ENCODE data around the gene ST6GALNAC1.
"Not testable (repeated sequence)": the region's sequence is repeated elsewhere in the genome, so short reads cannot be mapped to it uniquely, and the experiment has no call there.

The ST6GALNAC1 gene

DNA sequence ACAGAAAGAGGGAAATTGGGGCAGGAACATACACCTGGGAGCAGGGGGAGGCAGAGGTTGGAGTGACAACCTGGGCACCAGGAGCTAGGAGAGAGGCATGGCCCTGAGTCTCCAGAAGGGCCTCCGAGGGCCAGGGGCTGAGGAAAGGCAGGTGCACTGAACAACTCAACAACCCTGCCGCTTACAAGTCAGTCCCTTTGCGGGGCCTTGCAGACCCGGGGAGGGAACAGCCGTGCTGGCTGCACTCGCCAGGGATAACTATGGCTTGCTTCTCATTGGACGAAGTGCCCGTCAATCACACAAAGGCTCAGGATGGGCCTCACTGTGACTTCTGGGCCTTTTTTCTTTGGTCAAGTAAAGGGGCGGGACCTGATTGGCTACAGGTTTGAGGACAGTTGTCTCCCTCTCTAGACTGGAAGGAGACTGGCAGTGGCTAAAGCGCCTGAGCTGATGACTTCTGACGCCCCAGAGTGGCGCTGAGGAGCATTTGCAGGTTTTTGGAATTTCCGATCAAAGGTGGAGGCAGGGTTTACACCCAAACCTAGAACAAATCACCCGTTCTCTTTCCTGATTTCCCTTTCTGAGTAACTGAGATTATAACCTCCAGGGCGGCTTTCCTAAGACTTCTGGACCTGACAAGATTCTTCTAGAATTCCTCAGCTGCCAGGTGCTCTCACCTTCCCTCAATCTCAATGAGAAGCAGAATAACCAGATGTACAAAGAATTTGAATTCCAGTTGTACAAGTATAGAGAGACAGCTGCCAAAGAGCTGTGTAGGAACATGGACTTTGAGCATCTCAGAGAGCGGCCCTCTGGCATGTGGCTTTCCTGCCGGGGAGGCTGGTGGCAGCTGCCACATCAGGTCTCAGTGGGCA is 30.3 kb downstream of the ST6GALNAC1 start:
- DNase-seq (ENCODE audit: low read depth in 3 of 3), result no peak

DNA sequence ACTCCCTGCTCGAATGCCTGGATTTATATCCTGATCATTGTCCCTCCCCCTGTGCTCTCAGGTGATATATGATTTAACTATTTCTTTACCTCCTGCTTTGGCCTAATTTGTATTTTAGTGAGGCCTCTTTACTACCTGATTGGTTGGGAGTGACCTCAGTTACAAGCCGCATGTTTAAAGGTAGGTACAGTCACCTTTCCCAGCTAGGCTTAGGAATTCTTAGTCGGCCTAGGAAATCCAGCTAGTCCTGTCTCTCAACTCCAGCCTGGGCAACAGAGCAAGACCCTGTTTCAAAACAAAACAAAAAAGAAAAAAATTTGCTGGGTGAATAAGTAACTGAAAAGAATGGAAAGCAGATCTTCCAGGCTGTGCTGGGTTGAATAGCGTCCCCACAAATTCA is 31.1 kb downstream of the ST6GALNAC1 start:
- no peak for DNase-seq (ENCODE audit: low read depth in 3 of 3)

DNA sequence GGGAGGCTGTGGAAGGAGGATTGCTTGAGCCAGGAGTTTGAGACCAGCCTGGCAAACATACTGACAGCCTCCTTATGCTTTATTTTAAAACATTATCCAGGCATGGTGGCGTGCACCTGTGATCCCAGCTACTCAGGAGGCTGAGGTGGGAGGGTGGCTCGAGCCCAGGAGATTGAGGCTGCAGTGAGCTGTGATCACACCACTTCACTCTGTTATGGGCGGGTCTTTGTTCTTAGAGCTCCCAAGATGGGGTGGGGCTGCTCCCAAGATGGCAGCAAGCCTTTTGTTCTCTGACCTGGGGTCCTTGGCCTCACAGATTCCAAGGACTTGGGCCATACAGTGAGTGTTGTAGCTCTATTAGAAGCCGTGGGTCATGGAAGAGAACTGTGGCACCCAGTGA is 31.8 kb downstream of the ST6GALNAC1 start:
- no peak for DNase-seq (ENCODE audit: low read depth in 3 of 3)

DNA sequence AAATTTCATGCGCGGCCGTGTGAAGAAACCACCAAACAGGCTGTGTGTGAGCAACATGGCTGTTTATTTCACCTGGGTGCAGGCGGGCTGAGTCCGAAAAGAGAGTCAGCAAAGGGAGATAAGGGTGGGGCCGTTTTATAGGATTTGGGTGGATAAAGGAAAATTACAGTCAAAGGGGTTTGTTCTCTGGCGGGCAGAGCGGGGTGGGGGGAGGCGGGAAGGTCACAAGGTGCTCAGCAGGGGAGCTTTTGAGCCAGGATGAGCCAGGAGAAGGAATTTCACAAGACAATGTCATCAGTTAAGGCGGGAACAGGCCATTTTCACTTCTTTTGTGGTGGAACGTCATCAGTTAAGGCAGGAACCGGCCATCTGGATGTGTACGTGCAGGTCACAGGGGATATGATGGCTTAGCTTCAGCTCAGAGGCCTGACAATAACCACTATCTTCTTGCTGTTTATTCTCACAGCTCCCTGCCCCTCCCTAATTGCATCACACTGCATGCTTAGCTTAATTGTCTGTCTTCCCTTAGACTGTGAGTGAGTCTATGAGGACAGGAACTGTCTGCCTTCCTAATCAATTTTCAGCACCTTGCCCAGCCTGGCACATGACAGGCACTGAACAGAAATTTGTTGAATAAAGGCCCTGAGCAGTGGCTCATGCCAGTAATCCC is 32.3 kb downstream of the ST6GALNAC1 start:
- DNase-seq (ENCODE audit: low read depth in 3 of 3), result not testable (repeated sequence)

DNA sequence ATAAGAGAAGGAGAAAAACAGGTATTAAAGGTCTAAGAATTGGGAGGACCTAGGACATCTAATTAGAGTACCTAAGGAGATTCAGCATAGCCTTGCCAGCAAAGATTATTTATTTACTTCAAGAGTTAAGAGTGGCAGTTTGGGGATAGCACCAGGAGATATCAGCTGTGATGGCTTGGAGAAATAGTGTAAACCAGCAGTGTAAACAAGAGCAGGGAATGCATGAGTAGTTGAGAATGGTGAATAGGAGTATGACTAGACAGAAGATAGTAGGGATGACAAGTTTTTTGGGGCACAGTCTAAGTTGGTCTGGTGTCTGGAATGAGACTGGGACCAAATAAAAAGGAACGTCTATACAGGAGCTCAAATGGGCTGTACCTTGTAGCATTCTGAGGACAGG is 36.9 kb downstream of the ST6GALNAC1 start:
- not testable (repeated sequence) for DNase-seq (ENCODE audit: low read depth in 3 of 3)

DNA sequence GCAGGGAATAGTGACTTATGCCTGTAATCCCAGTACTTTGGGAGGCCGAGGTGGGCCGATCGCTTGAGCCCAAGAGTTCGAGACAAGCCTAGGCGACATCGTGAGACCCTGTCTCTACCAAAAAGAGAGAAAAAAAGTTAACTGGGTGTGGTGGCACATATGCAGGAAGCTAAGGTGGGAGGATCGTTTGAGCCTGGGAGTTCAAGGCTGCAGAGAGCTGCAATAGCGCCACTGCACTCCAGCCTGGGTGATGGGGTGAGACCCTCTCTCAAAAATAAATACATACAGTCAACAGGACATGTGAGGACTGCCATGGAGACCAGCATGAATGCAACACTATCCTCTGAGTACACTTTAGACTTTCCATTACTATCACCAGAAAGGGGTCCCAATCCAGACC is 42.5 kb downstream of the ST6GALNAC1 start:
- no peak for DNase-seq (ENCODE audit: low read depth in 3 of 3)

DNA sequence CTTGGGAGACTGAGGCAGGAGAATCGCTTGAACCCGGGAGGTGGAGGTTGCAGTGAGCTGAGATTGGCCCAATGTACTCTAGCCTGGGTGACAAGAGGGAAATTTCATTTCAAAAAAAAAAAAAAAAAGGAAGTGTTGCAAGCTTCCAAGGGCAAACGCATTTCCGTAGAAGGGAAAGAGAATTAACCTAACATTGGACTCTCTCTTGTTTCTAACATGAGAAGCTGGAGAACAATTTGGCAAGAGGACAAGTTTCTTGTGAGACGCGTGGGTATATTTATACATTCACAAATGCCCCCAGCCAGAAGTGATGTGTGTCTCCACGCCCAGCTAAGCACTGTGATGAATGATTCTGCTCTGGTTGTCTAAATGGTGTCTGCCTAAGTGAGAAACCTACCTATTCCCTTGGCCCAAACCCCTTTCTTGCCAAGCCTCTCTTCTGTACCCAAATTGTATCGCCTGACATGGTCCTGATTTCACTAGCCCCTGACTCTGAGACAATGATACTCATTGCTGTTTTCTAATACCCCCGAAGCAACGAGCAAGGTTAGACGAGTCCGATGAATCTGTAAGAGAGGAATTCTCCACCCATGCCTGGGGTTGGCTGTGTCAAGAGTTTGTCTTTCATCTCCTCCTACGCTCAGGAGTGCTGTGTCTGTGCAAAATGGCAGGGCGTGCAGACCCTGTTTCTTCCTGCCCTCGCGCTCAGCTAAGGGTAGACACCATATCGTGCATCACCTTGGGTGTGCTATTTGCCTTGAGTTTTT is 43.7 kb downstream of the ST6GALNAC1 start:
- DNase-seq (ENCODE audit: low read depth in 3 of 3), result no peak

DNA sequence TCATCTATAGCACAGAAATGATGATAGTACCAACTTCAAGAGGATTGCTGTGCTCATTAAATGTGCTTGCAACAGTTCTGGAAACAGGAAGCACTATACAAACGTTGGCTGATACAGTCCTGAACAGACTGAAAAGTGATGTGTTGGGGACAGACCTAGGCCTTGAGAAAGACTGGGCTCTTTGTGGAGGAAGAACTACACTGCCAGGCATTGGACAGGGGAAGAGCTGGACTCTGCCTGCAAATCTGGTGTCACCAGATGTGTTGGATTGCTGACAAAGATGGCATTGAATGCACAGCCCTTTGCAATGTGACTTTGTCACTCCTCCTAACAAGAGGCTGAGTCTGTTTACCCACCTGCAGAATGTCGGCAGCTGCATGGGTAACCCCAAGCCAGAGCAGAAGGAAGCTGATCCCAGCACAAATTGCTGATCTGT is 45.5 kb downstream of the ST6GALNAC1 start:
- DNase-seq (ENCODE audit: low read depth in 3 of 3), result no peak

DNA sequence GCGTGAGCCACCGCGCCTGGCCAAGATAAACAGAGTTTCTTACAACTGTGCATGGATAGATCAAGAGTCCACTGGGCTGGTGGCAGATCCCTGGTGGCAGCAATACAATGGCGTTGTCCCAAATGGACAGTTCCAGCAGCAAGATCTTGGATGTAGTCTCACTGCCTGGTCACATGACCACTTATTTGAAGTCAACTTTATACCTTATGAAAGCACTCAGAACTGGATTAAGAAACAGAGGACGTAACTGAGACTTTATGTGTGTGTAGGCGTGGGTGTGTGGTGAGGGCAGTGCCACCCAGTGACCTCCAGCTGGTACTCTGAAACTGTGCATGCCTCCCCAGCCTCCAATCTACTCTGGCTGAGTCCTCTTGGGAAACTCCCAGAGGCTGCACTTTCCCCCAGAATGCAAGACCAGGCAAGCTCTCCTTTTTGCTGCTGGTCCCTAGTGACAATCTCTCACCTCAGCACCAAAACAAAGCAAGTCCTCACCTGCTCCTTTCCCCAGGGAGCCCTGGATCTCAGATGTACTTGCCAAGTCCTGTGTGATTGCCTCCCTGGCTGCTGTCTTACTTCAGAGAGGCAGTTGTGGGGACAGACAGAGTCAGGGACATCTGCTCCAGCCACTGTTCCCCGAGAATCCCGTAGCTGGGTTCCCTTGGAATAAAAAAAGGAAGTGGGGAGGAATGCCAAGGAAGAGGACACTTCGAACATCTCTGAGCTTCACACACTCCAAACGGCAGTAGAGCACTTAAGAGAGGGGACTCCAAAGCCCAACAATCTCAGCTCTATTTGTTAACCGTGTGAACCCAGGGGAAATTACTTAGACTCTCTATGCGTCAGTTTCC is 46.2 kb downstream of the ST6GALNAC1 start:
- no peak for DNase-seq (ENCODE audit: low read depth in 3 of 3)

DNA sequence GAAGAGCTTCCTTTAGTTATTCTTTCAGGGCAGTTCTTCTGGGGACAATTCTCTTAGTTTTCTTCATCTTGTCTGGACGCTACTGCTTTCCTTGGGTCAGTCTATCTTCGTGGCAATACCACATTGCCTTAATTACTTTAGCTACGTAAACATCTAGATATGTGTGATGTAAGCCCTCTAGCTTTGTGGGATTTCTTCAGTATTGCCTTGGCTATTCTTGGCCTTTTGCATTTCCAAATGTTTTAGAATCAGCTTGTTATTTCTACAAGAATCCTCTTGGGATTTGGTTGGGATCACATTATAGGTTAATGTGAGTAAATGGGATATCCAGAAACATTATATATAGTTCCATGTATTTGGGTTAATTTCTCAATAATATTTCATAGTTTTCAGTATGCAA is 48.9 kb downstream of the ST6GALNAC1 start:
- DNase-seq (ENCODE audit: low read depth in 3 of 3), result no peak

DNA sequence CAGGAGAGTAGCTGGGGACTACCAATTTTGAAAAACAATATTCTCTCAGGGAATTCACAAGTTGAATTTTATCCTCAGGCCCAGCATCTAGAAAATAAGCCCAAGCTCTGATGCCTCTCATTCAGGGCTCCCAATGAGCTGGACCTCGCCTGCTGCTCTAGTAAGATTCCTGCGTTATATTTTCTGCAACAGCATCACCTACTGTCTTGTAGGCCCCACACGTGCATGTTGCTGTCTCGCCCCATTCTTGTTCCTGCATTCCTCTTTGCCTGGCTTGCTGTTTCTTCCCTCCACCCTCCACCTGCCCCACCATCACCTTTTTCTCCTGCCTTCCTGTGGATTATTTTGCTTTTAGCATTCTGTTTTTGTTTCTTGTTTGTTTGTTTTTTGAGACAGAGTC is 49.6 kb downstream of the ST6GALNAC1 start:
- no peak for DNase-seq (ENCODE audit: low read depth in 3 of 3)

DNA sequence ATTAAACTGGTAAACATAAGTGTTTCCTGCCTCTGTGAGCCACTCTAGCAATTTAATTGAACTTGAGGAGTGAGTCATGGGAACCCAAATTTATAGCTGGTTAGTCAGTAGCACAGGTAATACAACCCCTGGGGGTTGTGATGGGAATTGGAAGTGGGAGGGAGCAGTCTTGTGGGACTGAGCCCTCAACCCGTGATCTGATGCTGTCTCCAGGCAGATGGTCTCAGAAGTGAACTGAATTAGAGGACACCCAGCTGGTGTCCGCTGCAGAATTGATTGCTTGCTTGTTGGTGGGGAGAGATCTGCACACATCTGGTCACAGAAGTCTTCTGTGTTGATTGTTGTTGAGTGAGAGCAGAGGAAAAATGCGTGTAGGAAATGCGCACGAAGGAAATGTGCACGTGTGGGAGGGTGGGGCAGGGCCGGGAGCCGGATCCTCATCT is 50.2 kb downstream of the ST6GALNAC1 start:
- DNase-seq (ENCODE audit: low read depth in 3 of 3), result no peak

DNA sequence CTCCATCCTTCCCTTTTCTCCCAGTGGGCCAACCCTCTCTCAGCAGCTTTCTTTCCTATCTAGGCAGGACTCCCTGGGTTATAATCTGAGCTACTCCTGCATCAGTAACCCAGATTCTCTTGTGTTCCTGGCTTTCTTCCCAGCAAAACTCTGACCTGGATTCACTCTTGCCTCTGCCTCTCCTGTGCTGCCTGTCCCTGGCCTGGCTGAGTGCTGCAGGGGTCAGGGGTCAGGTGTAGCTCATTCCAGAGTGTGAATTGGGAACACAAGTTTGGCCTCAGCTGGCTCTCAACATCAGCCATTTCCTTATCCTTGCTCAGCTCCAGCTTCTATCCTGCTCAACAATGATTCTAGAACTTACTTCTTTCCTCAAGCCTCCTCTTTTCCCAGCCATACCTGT is 55.4 kb downstream of the ST6GALNAC1 start:
- DNase-seq (ENCODE audit: low read depth in 3 of 3), result no peak

DNA sequence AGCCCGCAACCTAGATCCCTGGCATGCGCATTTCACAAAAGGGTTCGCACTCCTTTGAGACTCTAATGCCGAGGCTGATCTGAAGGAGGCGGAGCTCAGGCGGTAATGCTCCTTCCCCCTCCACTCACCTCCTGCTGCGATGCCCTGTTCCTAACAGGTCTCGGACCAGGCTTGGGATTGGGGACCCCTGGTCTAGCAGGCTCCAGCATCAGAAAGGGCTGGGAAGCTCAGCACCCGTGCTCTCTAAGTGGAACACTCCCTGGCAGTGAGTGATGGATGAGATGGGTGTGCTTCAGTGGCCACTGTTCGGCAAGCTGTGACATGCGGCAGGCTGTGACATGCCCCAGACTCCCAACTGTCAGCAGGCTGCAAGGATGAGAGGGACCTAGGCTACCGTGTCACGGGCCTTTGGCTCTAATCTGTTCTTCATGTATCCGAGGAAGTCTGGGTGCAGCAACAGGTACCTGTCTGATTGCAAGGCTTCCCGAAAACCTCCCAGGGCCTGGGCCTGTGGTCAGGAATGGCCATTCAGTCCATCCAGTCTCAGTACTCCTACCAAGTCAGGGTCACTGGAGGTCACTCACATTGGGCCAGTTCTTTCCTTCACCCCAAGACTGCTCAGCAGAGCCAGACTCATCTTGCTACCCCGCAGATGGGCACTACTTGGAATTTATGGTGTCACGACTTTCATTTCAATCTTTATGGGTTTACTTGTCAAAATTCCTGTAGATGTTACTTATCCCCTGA is 56.6 kb downstream of the ST6GALNAC1 start:
- no peak for DNase-seq (ENCODE audit: low read depth in 3 of 3)

DNA sequence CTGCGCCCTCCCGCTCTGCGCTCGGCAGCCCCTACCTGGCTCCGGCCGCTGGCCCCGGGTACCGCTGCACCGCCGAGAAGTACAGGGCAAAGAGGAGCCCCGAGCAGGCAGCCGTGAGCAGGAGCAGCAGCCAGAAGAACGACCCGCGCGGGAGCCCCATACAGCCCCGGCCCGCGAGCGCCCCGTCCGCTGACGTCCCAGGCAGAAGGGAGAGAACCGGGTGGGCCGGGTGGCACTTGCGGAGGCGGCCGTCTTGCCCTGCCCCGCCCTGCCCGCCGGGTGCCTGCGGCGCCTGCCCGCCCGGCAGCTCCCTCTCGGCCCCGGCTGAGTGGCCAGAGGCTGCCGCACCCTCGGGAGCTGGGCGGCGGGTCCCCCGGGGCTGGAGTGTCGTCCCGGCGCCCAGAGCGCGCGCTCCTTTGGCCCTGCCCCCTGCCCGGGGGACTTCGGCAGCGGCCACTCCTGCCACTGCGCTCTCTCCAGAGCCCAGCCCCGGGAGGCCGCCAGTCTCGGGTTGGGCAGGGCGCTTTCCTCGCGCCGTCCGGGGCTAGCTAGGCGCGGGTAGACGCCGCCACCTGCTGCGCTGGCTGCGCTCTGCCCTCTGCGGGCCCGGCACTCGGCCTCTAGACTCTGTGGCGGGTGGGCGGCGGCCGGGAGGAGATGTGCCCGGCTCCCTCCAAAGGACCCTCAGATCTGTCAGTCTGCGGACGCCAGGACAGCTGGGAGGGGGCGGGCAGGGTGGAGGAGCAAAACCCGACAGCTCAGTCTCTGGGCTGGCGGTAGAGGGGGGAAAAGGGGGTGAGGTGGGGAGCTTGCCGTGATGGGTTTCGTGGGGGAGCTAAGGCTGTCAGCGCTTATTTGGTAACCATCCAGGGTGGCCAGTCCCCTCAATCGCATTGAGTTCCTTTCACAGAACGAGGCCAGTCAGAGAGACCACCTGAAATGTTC is 57.6 kb downstream of the ST6GALNAC1 start, which contains the start of gene ST6GALNAC2:
ST6GALNAC2 (minus strand) TSS at position 212 of the 945 bp plus-strand sequence; CDS start at position 160, 52 bp downstream.
- peak in 1 of 3 donors; percentile 27 for DNase-seq (ENCODE audit: low read depth in 3 of 3)

DNA sequence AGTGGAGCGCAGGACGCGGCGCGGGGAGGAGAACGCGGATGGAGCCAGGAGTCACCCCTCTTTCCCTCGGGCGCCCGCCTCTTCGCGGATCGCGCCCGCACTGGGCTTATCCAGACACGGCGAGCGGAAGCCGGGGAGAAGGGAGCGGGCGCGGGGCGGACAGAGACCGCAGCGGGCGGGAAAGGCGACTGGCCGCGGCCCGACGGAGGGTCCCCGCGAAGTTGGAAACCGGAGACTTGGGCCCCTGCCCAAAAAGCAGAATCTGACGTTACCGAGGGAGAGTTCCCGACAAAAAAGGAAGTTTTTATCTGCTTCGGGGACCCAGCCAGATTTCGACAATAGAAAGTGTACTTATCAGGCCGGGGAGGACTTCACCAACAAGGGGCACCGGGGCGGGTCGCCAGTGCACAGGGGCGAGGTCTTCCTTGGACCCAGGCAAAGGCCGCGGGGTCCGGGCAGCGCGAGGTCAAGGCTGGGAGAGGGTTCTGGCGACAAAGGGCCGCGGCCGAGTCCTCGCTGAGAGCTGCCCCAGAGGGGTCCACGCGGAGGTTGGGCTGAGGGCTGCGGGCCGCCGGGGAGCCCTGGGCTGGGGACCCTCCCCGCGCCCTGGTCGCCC is 58.4 kb downstream of the ST6GALNAC1 start:
- no peak for DNase-seq (ENCODE audit: low read depth in 3 of 3)

DNA sequence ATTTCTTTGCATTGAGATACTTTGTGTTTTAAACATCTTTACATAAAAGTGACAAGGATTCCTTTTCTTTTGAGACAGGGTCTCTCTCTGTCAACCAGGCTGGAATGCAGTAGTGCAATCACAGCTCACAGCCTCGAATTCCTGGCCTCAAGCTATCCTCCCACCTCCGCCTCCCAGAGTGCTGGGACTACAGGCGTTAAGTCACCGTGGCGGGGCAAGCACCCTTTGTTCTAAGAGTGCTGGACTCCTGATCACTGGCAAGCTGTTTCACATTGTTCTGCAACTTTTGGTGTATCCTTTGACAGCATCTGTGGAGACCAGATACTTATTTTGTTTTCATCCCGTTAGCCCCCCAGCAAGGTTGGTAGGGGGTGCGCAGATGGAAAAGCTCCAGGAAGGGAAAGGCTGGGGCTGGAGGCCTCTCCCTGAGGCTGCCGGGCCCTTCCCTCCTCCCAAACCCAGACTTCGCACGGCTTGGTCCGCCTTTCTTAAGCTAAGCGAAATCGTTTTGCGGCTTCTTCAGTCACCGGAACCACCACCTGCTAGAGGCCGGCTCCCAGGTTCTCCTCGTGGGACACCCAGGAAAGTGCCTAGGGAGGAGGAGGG is 59.0 kb downstream of the ST6GALNAC1 start:
- no peak for DNase-seq (ENCODE audit: low read depth in 3 of 3)

DNA sequence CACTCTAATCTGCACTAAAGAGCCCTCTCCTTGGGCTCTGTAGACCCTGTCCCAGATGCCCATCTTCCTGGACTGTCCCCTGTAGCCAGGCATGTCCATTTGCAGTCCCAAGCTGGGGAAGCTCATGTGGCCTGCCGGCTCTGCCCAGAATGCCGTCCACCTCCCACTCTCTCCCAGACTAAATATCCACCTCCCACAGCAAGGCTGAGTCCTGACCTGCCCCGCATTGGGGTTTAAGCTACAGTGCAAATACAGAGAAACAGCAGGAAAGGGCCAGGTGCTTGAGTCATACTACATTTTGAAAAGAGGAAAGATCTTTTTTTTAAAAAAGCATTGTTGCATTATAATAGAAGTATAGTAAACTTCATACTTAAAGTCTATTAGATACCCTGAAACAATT is 60.9 kb downstream of the ST6GALNAC1 start:
- DNase-seq (ENCODE audit: low read depth in 3 of 3), result no peak

Data from stimulated activated CD4-positive, alpha-beta T cell treated with anti-CD3 and anti-CD28 coated beads, TNF-alpha, amount 100 ng/mL, for 48 hours (primary cell).